Vagina (tissue), 2 donors: Measurements from ENCODE around the gene MT1H. TPM values are rescaled to one million over a fixed set of nuclear protein-coding genes. Genes with fewer than 3 reads are reported as not detected.
A peak's percentile ranks its signal among the peaks of the same experiment; 100 is the strongest.

ENCODE experiments used
- DNase-seq, 2 donors: peaks; one replicate each; pipeline ENCODE4 v3.0.0-alpha.2; 2017; ENCODE audit errors: extremely low spot score in 2 of 2
- H3K27ac ChIP-seq: fragments of 200-600 bp; sonication (generic); one replicate; pipeline ENCODE4 v1.5.1; 2019
- H3K27me3 ChIP-seq: fragments of 200-600 bp; sonication (generic); one replicate; pipeline ENCODE4 v1.5.1; 2019
- H3K36me3 ChIP-seq, 2 donors: fragments of 200-600 bp; sonication (generic); one replicate each; pipeline ENCODE4 v1.5.1; 2017 to 2019
- H3K4me1 ChIP-seq: fragments of 200-600 bp; sonication (generic); one replicate; pipeline ENCODE4 v1.5.1; 2019
- H3K4me3 ChIP-seq, 2 donors: fragments of 200-600 bp; sonication (generic); 1 replicate in 1 of 2; 2 replicates in 1 of 2; pipeline ENCODE4 v1.5.1; 2016 to 2019
- H3K9me3 ChIP-seq: fragments of 200-600 bp; sonication (generic); one replicate; pipeline ENCODE4 v1.5.1; 2019
- POLR2A ChIP-seq, 2 donors: fragments of 450-650 bp; IDR thresholded peaks; one replicate each; pipeline ENCODE4 v1.6.1; 2017; ENCODE audit warnings: antibody characterized with exemption in 2 of 2, mild to moderate bottlenecking in 2 of 2, moderate library complexity in 2 of 2
- POLR2AphosphoS5 ChIP-seq, 2 donors: sonication (generic); formaldehyde crosslinking; IDR thresholded peaks; one replicate each; pipeline ENCODE4 v1.9.0; 2017; ENCODE audit warnings: antibody characterized with exemption in 2 of 2, mild to moderate bottlenecking in 2 of 2, low read depth in 1 of 2; ENCODE audit not compliant: insufficient read depth in 1 of 2
- intact Hi-C: fragments of 100-400 bp; cut with DNase I; formaldehyde crosslinking; loops from one replicate; pipeline ENCODE4 v1.15.1; 2023
- total RNA-seq: library from RNA; depleted of rRNA; stranded (reverse); fragments of >200 nt; gene quantifications from one replicate; pipeline ENCODE4 v1.2.3, GENCODE V29; 2016
- TF ChIP-seq, protein P1 (sequence below), 3 experiments: fragments of 450-650 bp in 2 of 3; fragments of 200-600 bp in 1 of 3; sonication (generic) in 1 of 3; IDR thresholded peaks; one replicate each; pipeline ENCODE4 v1.5.1; 2017 to 2019; ENCODE audit warnings: antibody characterized with exemption in 3 of 3, mild to moderate bottlenecking in 2 of 3, moderate library complexity in 2 of 3

Gene MT1H
- total RNA-seq, 1 donor from 2014 or later = not detected

DNA sequence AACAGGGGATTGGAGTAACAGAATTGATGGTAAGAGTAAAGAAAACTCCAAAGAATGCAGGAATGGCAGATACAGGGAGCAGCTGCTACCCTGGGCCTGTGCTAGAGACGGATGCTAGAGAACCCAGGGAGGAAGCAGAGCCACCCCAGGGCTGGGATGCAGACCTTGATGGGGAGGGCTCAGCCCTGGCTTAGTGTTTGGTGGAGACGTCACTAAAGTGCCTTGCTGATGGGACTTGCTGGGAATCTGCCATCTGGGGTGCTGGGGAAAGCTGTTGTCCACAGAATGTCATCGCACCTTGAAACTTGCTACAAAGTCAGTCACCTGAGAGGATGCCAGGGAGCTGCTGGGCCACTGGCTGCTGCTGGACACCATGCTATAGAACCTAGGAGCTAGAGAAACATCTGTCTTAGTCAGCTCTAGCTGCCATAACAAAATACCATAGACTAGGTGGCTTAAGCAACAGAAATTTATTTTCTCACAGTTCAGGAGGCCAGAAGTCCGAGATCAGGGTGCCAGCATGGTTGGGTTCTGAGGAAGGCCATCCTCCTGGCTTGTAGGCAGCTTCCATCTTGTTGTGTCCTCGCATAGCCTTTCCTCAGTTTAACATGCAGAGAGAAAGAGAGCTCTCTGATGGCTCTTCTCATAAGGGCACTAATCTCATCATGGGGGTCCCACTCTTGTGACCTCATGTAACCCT, 28.0 kb downstream of the MT1H start:
- Histone ChIP-seq H3K4me1 (no peaks in the 10 kb centered on the region), H3K9me3 (no peaks in the 10 kb centered on the region), H3K27me3 (no peaks in the 10 kb centered on the region), H3K27ac (no peak overlapping the region), H3K36me3 (no peaks in the 10 kb centered on the region), H3K4me3 (no peak overlapping the region)
- intact Hi-C loops = loop anchor here (5.0 kb wide), 1 partner anchor 285 kb away; no protein-coding TSS in a partner anchor
- TF ChIP-seq, protein P1, sequence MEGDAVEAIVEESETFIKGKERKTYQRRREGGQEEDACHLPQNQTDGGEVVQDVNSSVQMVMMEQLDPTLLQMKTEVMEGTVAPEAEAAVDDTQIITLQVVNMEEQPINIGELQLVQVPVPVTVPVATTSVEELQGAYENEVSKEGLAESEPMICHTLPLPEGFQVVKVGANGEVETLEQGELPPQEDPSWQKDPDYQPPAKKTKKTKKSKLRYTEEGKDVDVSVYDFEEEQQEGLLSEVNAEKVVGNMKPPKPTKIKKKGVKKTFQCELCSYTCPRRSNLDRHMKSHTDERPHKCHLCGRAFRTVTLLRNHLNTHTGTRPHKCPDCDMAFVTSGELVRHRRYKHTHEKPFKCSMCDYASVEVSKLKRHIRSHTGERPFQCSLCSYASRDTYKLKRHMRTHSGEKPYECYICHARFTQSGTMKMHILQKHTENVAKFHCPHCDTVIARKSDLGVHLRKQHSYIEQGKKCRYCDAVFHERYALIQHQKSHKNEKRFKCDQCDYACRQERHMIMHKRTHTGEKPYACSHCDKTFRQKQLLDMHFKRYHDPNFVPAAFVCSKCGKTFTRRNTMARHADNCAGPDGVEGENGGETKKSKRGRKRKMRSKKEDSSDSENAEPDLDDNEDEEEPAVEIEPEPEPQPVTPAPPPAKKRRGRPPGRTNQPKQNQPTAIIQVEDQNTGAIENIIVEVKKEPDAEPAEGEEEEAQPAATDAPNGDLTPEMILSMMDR (IDR thresholded peaks at IDR 0.05) = no peak
- TF ChIP-seq POLR2AphosphoS5 (IDR thresholded peaks at IDR 0.05; ENCODE audit: insufficient read depth in 1 of 2, low read depth in 1 of 2) (no peak), POLR2A (IDR thresholded peaks at IDR 0.05) (no peak)
- DNase-seq = no peak

DNA sequence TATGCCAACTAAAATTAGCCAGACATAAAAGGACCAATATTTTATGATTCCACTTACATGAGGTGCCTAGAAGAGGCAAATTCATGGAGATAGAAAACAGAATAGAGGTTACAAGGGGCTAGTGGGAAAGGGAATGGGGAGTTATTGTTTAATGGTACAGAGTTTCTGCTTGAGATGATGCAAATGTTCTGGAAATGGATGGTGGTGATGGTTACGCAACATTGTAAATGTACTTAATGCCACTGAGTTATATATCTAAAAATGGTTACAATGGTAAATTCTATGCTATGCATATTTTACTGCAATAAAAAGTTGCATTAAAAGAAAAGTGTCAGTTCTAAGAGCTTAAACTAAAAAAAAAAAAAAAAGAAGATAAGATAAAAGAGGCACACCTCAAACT, 30.6 kb downstream of the MT1H start:
- intact Hi-C loops = loop anchor here (5.0 to 10.0 kb wide), 2 partner anchors 98 to 185 kb away; no protein-coding TSS in a partner anchor
- Histone ChIP-seq H3K4me1 (no peaks in the 10 kb centered on the region), H3K4me3 (no peak overlapping the region), H3K9me3 (no peaks in the 10 kb centered on the region), H3K27ac (no peak overlapping the region), H3K27me3 (no peaks in the 10 kb centered on the region), H3K36me3 (no peaks in the 10 kb centered on the region)
- TF ChIP-seq POLR2A (IDR thresholded peaks at IDR 0.05) (no peak), POLR2AphosphoS5 (IDR thresholded peaks at IDR 0.05; ENCODE audit: insufficient read depth in 1 of 2, low read depth in 1 of 2) (no peak)
- TF ChIP-seq, protein P1 (IDR thresholded peaks at IDR 0.05) = no peak
- no peak for DNase-seq

DNA sequence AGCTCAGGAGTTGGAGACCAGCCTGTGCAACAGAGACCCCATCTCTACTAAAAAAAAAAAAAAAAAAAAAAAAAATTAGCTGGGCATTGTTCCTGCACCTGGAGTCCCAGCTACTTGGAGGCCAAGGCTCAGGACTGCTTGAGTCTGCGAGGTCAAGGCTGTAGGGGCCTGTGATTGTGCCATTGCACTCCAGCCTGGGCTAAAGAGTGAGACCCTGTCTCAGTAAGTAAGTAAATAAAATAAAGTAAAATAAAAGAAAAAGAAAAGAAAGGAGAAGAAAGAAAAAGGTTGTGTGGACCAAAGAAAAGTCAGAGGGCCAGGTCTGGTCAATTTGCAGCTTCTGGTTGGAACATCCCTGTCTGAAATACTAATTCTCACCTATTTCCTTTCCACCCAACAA, 31.0 kb downstream of the MT1H start:
- no peaks in the 10 kb centered on the region for H3K4me1 ChIP-seq
- no peaks in the 10 kb centered on the region for H3K36me3 ChIP-seq
- H3K27ac ChIP-seq = no peak overlapping the region
- peak in 1 of 2 donors; percentile 64 for DNase-seq
- no peaks in the 10 kb centered on the region for H3K27me3 ChIP-seq
- TF ChIP-seq POLR2AphosphoS5 (IDR thresholded peaks at IDR 0.05; ENCODE audit: insufficient read depth in 1 of 2, low read depth in 1 of 2) (no peak), POLR2A (IDR thresholded peaks at IDR 0.05) (no peak)
- TF ChIP-seq, protein P1 (IDR thresholded peaks at IDR 0.05) = no peak
- no peaks in the 10 kb centered on the region for H3K9me3 ChIP-seq
- intact Hi-C loops = loop anchor here (5.0 to 10.0 kb wide), 2 partner anchors 98 to 186 kb away; no protein-coding TSS in a partner anchor
- H3K4me3 ChIP-seq = no peak overlapping the region

DNA sequence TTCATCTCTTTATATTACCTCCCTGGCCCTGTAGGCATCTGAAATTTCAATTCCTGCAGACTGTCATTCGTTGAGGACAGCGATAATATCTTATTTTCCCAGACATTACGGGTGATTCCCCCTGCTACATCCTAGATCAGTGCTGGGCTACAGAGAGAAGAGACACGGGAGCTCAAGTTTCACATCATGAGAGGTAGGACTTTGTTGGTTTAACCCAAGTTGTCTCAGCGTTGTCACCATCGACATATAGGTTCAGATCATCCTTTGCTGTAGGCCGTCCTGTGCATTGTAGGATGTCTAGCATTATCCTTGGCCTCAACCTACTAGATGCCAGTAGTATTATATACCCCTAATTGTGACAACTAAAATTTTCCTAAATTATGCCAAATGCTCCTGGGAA, 31.9 kb downstream of the MT1H start:
- Histone ChIP-seq H3K4me3 (no peak overlapping the region), H3K27ac (no peak overlapping the region), H3K36me3 (no peaks in the 10 kb centered on the region), H3K9me3 (no peaks in the 10 kb centered on the region), H3K27me3 (no peaks in the 10 kb centered on the region), H3K4me1 (no peaks in the 10 kb centered on the region)
- DNase-seq = no peak
- intact Hi-C loops = loop anchor here (5.0 to 10.0 kb wide), 2 partner anchors 99 to 187 kb away; no protein-coding TSS in a partner anchor
- TF ChIP-seq, protein P1 (IDR thresholded peaks at IDR 0.05) = no peak
- TF ChIP-seq POLR2A (IDR thresholded peaks at IDR 0.05) = no peak
- TF ChIP-seq POLR2AphosphoS5 (IDR thresholded peaks at IDR 0.05; ENCODE audit: insufficient read depth in 1 of 2, low read depth in 1 of 2) = no peak

DNA sequence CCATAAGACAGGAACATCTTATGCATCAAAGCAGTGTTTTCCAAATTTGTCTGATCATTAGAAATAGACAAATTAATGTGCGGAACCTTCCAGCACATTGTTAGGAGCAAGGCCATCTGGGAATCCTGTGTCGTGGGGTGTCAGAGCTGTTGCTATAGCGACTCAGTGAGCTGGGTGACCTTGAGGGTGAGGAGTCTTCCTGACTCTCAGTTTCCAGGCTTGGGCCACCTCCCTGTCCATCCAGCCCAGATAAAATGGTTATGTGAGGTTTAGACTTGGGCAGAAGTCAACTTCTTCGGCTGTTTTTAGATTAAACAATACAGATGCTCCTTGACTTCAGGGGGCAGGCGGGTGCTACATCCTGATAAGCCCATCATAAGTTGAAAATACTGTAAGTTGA, 33.2 kb downstream of the MT1H start:
- no peaks in the 10 kb centered on the region for H3K9me3 ChIP-seq
- no peak overlapping the region for H3K4me3 ChIP-seq
- TF ChIP-seq POLR2AphosphoS5 (IDR thresholded peaks at IDR 0.05; ENCODE audit: insufficient read depth in 1 of 2, low read depth in 1 of 2) = no peak
- TF ChIP-seq, protein P1 (IDR thresholded peaks at IDR 0.05) = no peak
- TF ChIP-seq POLR2A (IDR thresholded peaks at IDR 0.05) = no peak
- H3K27me3 ChIP-seq = no peaks in the 10 kb centered on the region
- no peak overlapping the region for H3K27ac ChIP-seq
- intact Hi-C loops = loop anchor here (5.0 to 10.0 kb wide), 2 partner anchors 101 to 188 kb away; no protein-coding TSS in a partner anchor
- no peaks in the 10 kb centered on the region for H3K4me1 ChIP-seq
- peak in 1 of 2 donors; percentile 81 for DNase-seq
- H3K36me3 ChIP-seq = no peaks in the 10 kb centered on the region
